KOPT-K1 (cell line): ENCODE results near the gene MAGI1.
"Not testable (repeated sequence)": the region's sequence is repeated elsewhere in the genome, so short reads cannot be mapped to it uniquely, and the experiment has no call there.

Experiments used
- H3K27ac ChIP-seq: fragments of 200-600 bp; sonication (generic); 2 replicates; pipeline ENCODE4 v1.5.1; 2016; ENCODE audit warnings: antibody characterized with exemption, mild to moderate bottlenecking, low read depth, low read length; ENCODE audit not compliant: poor library complexity, severe bottlenecking
- H3K36me3 ChIP-seq: fragments of 200-600 bp; sonication (generic); 2 replicates; pipeline ENCODE4 v1.5.1; 2017; ENCODE audit warnings: antibody characterized with exemption, mild to moderate bottlenecking, low read length, moderate library complexity; ENCODE audit not compliant: insufficient read depth
- H3K9me3 ChIP-seq: fragments of 200-600 bp; sonication (generic); 2 replicates; pipeline ENCODE4 v1.5.1; 2017; ENCODE audit warnings: antibody characterized with exemption, low read length, mild to moderate bottlenecking; ENCODE audit not compliant: insufficient read depth, poor library complexity, severe bottlenecking

Gene MAGI1

GRCh38 chr3:65907232-65908130, 131.2 kb downstream of the MAGI1 start:
- no peaks in the 10 kb centered on the region for H3K9me3 ChIP-seq
- H3K36me3 ChIP-seq = no peaks in the 10 kb centered on the region
- no peak overlapping the region for H3K27ac ChIP-seq

- Histone ChIP-seq H3K9me3 (no peaks in the 10 kb centered on the region), H3K27ac (no peak overlapping the region), H3K36me3 (no peaks in the 10 kb centered on the region)
Observed at GRCh38 chr3:65905771-65906170, 132.9 kb downstream of the MAGI1 start.

GRCh38 chr3:65904016-65904415, 134.7 kb downstream of the MAGI1 start:
- Histone ChIP-seq H3K9me3 (no peaks in the 10 kb centered on the region), H3K27ac (no peak overlapping the region), H3K36me3 (no peaks in the 10 kb centered on the region)

GRCh38 chr3:65902304-65902793, 136.4 kb downstream of the MAGI1 start:
- no peaks in the 10 kb centered on the region for H3K36me3 ChIP-seq

GRCh38 chr3:65901226-65901625, 137.5 kb downstream of the MAGI1 start:
- Histone ChIP-seq H3K27ac (no peak overlapping the region), H3K36me3 (no peaks in the 10 kb centered on the region), H3K9me3 (no peaks in the 10 kb centered on the region)

More at GRCh38 chr3:65902304-65902793, 136.4 kb downstream of the MAGI1 start:
- H3K9me3 ChIP-seq = no peaks in the 10 kb centered on the region
- H3K27ac ChIP-seq = no peak overlapping the region

- Histone ChIP-seq H3K36me3 (no peaks in the 10 kb centered on the region), H3K27ac (no peak overlapping the region), H3K9me3 (no peaks in the 10 kb centered on the region)
Observed at GRCh38 chr3:65899226-65899625, 139.5 kb downstream of the MAGI1 start.

- Histone ChIP-seq H3K27ac (no peak overlapping the region), H3K36me3 (no peaks in the 10 kb centered on the region), H3K9me3 (no peaks in the 10 kb centered on the region)
Observed at GRCh38 chr3:65897766-65898165, 141.0 kb downstream of the MAGI1 start.

- H3K36me3 ChIP-seq = no peaks in the 10 kb centered on the region
- H3K9me3 ChIP-seq = no peaks in the 10 kb centered on the region
- no peak overlapping the region for H3K27ac ChIP-seq
Observed at GRCh38 chr3:65896321-65896720, 142.4 kb downstream of the MAGI1 start.

GRCh38 chr3:65894679-65895453, 143.9 kb downstream of the MAGI1 start:
- no peak overlapping the region for H3K27ac ChIP-seq
- no peaks in the 10 kb centered on the region for H3K36me3 ChIP-seq
- H3K9me3 ChIP-seq = no peaks in the 10 kb centered on the region

GRCh38 chr3:65894126-65894525, 144.6 kb downstream of the MAGI1 start:
- H3K36me3 ChIP-seq = no peaks in the 10 kb centered on the region
- no peaks in the 10 kb centered on the region for H3K9me3 ChIP-seq
- no peak overlapping the region for H3K27ac ChIP-seq

- Histone ChIP-seq H3K27ac (no peak overlapping the region), H3K36me3 (no peaks in the 10 kb centered on the region), H3K9me3 (no peaks in the 10 kb centered on the region)
Observed at GRCh38 chr3:65893631-65894030, 145.1 kb downstream of the MAGI1 start.

GRCh38 chr3:65891477-65891876, 147.2 kb downstream of the MAGI1 start:
- not testable (repeated sequence) for H3K27ac ChIP-seq, H3K36me3 ChIP-seq

GRCh38 chr3:65890328-65890727, 148.4 kb downstream of the MAGI1 start:
- Histone ChIP-seq H3K27ac (no peak overlapping the region), H3K36me3 (no peaks in the 10 kb centered on the region), H3K9me3 (no peaks in the 10 kb centered on the region)

More at GRCh38 chr3:65891477-65891876, 147.2 kb downstream of the MAGI1 start:
- H3K9me3 ChIP-seq = not testable (repeated sequence)

GRCh38 chr3:65889707-65890099, 149.0 kb downstream of the MAGI1 start:
- Histone ChIP-seq H3K9me3 (no peaks in the 10 kb centered on the region), H3K36me3 (no peaks in the 10 kb centered on the region), H3K27ac (no peak overlapping the region)

GRCh38 chr3:65888980-65889706, 149.6 kb downstream of the MAGI1 start:
- H3K36me3 ChIP-seq = no peaks in the 10 kb centered on the region
- H3K27ac ChIP-seq = no peak overlapping the region
- H3K9me3 ChIP-seq = no peaks in the 10 kb centered on the region
